Islet of Langerhans (tissue), 1 donor: Measurements from ENCODE around the gene NECAP2.
"Not testable (repeated sequence)": the region's sequence is repeated elsewhere in the genome, so short reads cannot be mapped to it uniquely, and the experiment has no call there.

Experiments used
- FAIRE-seq: peaks from one replicate; lab custom pipeline; 2011; peaks lifted over from hg19 to GRCh38; lab: Jason Lieb, UNC

NECAP2 gene

GRCh38 chr1:16498573-16499413 is 58.3 kb downstream of the NECAP2 start:
- FAIRE-seq, result no peak

- not testable (repeated sequence) for FAIRE-seq
Observed at GRCh38 chr1:16500466-16500865, 59.9 kb downstream of the NECAP2 start.

- FAIRE-seq, result not testable (repeated sequence)
Observed at GRCh38 chr1:16500975-16501374, 60.5 kb downstream of the NECAP2 start.

GRCh38 chr1:16501446-16501845 is 60.9 kb downstream of the NECAP2 start:
- not testable (repeated sequence) for FAIRE-seq

- no peak for FAIRE-seq
Observed at GRCh38 chr1:16503494-16503893, 63.0 kb downstream of the NECAP2 start.

- not testable (repeated sequence) for FAIRE-seq
Observed at GRCh38 chr1:16505870-16506269, 65.3 kb downstream of the NECAP2 start.

GRCh38 chr1:16506364-16507136 is 66.0 kb downstream of the NECAP2 start:
- not testable (repeated sequence) for FAIRE-seq

- not testable (repeated sequence) for FAIRE-seq
Observed at GRCh38 chr1:16508861-16509445, 68.4 kb downstream of the NECAP2 start.
